Pancreas (tissue), 10 donors: ENCODE measurements around the gene DTD2. TPM values are rescaled to one million over a fixed set of nuclear protein-coding genes. Genes with fewer than 3 reads are reported as not detected.

Experiments
- ATAC-seq, 4 donors: fragments of 200-7000 bp; cut with Tn5 transposase; one replicate each; pipeline versions ENCODE4 v1.8.0 to v1.9.1; 2020; ENCODE audit warnings: mild to moderate bottlenecking in 4 of 4, moderate library complexity in 4 of 4
- DNase-seq, 6 donors: peaks; one replicate each; pipeline ENCODE4 v3.0.0-alpha.2; 2020
- FAIRE-seq: peaks from 2 replicates; lab custom pipeline; 2012; peaks lifted over from hg19 to GRCh38; lab: Jason Lieb, UNC
- H3K27ac ChIP-seq, 4 donors: fragments of 200-600 bp; sonication (generic); 1 replicate in 3 of 4; 2 replicates in 1 of 4; pipeline versions ENCODE4 v1.5.0 to v1.8.0; 2020
- H3K27me3 ChIP-seq, 4 donors: fragments of 200-600 bp; one replicate each; pipeline ENCODE4 v1.8.0; 2021
- H3K36me3 ChIP-seq, 3 donors: fragments of 200-600 bp; sonication (generic) in 1 of 3; one replicate each; pipeline versions ENCODE4 v1.5.0 to v1.8.0; 2020 to 2021
- H3K4me1 ChIP-seq, 3 donors: fragments of 200-600 bp; one replicate each; pipeline ENCODE4 v1.8.0; 2021
- H3K4me3 ChIP-seq, 4 donors: fragments of 200-600 bp; sonication (generic) in 2 of 4; one replicate each; pipeline versions ENCODE4 v1.5.0 to v1.8.0; 2020 to 2021
- H3K9me3 ChIP-seq, 4 donors: fragments of 200-600 bp; one replicate each; pipeline ENCODE4 v1.8.0; 2021
- WGBS, 2 donors: extraction: QIAGEN DNeasy Blood & Tissue Kit; methylation state at CpG; one replicate each; pipeline ENCODE4 v1.1.7; 2013; 5-methylcytosine and 5-hydroxymethylcytosine counted together
- intact Hi-C, 3 donors: fragments of 100-400 bp; cut with DNase I; formaldehyde crosslinking; loops; one replicate each; pipeline versions ENCODE4 v1.11.1 to v1.14.2; 2022
- polyA plus RNA-seq, 2 donors: library from polyadenylated mRNA; stranded (reverse); fragments of 200-250 nt; gene quantifications; one replicate each; pipeline ENCODE4 v1.2.3, GENCODE V29; 2013
- total RNA-seq, 6 donors: library from RNA; stranded (reverse); fragmentation: NEBNext Ultra II Directional in 4 of 6; extraction: Animal tissue kit (Norgen Biotek cat#: 25700) in 4 of 6; gene quantifications; one replicate each; pipeline versions ENCODE4 v1.2.1 to v1.2.4, GENCODE V29; 2021 to 2023
- TF ChIP-seq, protein P1 (sequence below), 4 donors: fragments of 200-600 bp; sonication (generic) in 3 of 4; IDR thresholded peaks; one replicate each; pipeline versions ENCODE4 v1.5.0 to v1.8.0; 2021; ENCODE audit warnings: antibody characterized with exemption in 4 of 4
- donor health status: healthy with polysubstance abuse.
- donor health status: DM: no; HTN: no; CAD: no; lungs with moderate emphysema.
- donor health status: DM: no; HTN: no; CAD: no.
- donor health status: control.
- donor health status: control.
- donor health status: Bipolar disorder and iron deficiency.
- donor health status: DM: yes; HTN: yes; CAD: no.
- donor health status: DM: no; HTN: no; CAD: no.
- donor health status: DM: no; HTN: no; CAD: no.
- donor health status: DM: yes; HTN: yes; CAD: no.

Gene DTD2
- total and polyA plus RNA-seq, 8 donors = 4.6 to 11.0 (median 8.3) TPM

- FAIRE-seq (no peak), DNase-seq (no peak), ATAC-seq (no peak)
- H3K36me3 ChIP-seq = no peaks in the 10 kb centered on the region
- TF ChIP-seq, protein P1, sequence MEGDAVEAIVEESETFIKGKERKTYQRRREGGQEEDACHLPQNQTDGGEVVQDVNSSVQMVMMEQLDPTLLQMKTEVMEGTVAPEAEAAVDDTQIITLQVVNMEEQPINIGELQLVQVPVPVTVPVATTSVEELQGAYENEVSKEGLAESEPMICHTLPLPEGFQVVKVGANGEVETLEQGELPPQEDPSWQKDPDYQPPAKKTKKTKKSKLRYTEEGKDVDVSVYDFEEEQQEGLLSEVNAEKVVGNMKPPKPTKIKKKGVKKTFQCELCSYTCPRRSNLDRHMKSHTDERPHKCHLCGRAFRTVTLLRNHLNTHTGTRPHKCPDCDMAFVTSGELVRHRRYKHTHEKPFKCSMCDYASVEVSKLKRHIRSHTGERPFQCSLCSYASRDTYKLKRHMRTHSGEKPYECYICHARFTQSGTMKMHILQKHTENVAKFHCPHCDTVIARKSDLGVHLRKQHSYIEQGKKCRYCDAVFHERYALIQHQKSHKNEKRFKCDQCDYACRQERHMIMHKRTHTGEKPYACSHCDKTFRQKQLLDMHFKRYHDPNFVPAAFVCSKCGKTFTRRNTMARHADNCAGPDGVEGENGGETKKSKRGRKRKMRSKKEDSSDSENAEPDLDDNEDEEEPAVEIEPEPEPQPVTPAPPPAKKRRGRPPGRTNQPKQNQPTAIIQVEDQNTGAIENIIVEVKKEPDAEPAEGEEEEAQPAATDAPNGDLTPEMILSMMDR (IDR thresholded peaks at IDR 0.05) = no peak
- no peak overlapping the region for H3K27ac ChIP-seq
- peaks cover 0 to 6% (median 0%) of the 10 kb centered on the region in 3 donors for H3K4me1 ChIP-seq
- intact Hi-C loops = no loop called here
- no peaks in the 10 kb centered on the region for H3K27me3 ChIP-seq
- H3K9me3 ChIP-seq = no peaks in the 10 kb centered on the region
- H3K4me3 ChIP-seq = no peak overlapping the region
Observed at GRCh38 chr14:31425905-31426304, 31.4 kb downstream of the DTD2 start.

- TF ChIP-seq, protein P1 (IDR thresholded peaks at IDR 0.05) = no peak
- DNase-seq = no peak
- peak overlapping the region in 2 of 4 donors; percentile 44 to 81 for H3K27ac ChIP-seq
- WGBS, 2 donors = 45 to 48% methylated on average over 5 of the region's 5 CpGs
- H3K27me3 ChIP-seq = no peaks in the 10 kb centered on the region
- no peak for ATAC-seq
- H3K4me3 ChIP-seq = peak overlapping the region in 2 of 4 donors; percentile 84 to 88
- no peak for FAIRE-seq
- no peaks in the 10 kb centered on the region for H3K36me3 ChIP-seq
- no peaks in the 10 kb centered on the region for H3K9me3 ChIP-seq
- intact Hi-C loops = no loop called here
- peaks cover 5 to 28% (median 12%) of the 10 kb centered on the region in 3 donors for H3K4me1 ChIP-seq
Observed at GRCh38 chr14:31421200-31421599, 36.1 kb downstream of the DTD2 start.

- FAIRE-seq = no peak
- intact Hi-C loops = no loop called here
- no peaks in the 10 kb centered on the region for H3K9me3 ChIP-seq
- 1% methylated on average over 45 to 56 of the region's 56 CpGs for WGBS, 2 donors
- peak within 1 kb of the TSS; percentile 76 to 86 (median 80) for H3K27ac ChIP-seq
- DNase-seq = peak; percentile 93 to 99 (median 96)
- peak within 1 kb of the TSS; percentile 78 to 88 (median 82) for H3K4me3 ChIP-seq
- TF ChIP-seq, protein P1 (IDR thresholded peaks at IDR 0.05) = no peak
- ATAC-seq = peak; percentile 95 to 99 (median 97)
- H3K27me3 ChIP-seq = no peaks in the 10 kb centered on the region
- peaks cover 5 to 28% (median 12%) of the 10 kb centered on the region in 3 donors for H3K4me1 ChIP-seq
- no peaks in the 10 kb centered on the region for H3K36me3 ChIP-seq
Observed at GRCh38 chr14:31420319-31421111, 36.8 kb downstream of the DTD2 start, which contains the start of gene HEATR5A. TSS of gene HEATR5A (minus strand) at chr14:31420550. CDS start at chr14:31402975, 17,575 bp downstream.

- H3K4me3 ChIP-seq = peak overlapping the region; percentile 78 to 88 (median 82)
- DNase-seq (peak; percentile 76 to 91 (median 82)), ATAC-seq (peak; percentile 82 to 90 (median 84)), FAIRE-seq (no peak)
- peak overlapping the region; percentile 76 to 86 (median 80) for H3K27ac ChIP-seq
- intact Hi-C loops = no loop called here
- WGBS, 2 donors = 0% methylated on average over 33 of the region's 33 CpGs
- no peaks in the 10 kb centered on the region for H3K9me3 ChIP-seq
- TF ChIP-seq, protein P1 (IDR thresholded peaks at IDR 0.05) = no peak
- no peaks in the 10 kb centered on the region for H3K27me3 ChIP-seq
- H3K4me1 ChIP-seq = peaks cover 5 to 28% (median 12%) of the 10 kb centered on the region in 3 donors
- H3K36me3 ChIP-seq = no peaks in the 10 kb centered on the region
Observed at GRCh38 chr14:31419967-31420318, 37.4 kb downstream of the DTD2 start.
